GM21381 (cell line): Measurements from ENCODE around the gene NLRP11.
"Not testable (repeated sequence)": the region's sequence is repeated elsewhere in the genome, so short reads cannot be mapped to it uniquely, and the experiment has no call there.

Experiments
- ATAC-seq: cut with Tn5 transposase; IDR thresholded peaks from one replicate; pipeline ENCODE4 v1.9.1; 2021; ENCODE audit warnings: mild to moderate bottlenecking, moderate library complexity; ENCODE audit not compliant: unreplicated experiment

The NLRP11 gene

GRCh38 chr19:55781112-55781511, 50.7 kb downstream of the NLRP11 start:
- ATAC-seq = no peak

- no peak for ATAC-seq
Observed at GRCh38 chr19:55778331-55778730, 53.5 kb downstream of the NLRP11 start.

DNA sequence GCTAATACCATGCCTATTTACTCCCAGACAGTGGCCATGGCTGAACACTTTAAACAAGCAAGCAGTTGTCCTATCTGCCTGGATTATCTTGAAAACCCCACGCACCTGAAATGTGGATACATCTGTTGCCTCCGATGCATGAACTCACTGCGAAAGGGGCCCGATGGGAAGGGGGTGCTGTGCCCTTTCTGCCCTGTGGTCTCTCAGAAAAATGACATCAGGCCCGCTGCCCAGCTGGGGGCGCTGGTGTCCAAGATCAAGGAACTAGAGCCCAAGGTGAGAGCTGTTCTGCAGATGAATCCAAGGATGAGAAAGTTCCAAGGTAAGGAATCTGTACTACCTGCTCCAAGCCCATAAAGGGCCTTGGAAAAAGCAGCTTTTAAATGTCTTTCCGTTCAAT, 54.3 kb downstream of the NLRP11 start:
- no peak for ATAC-seq

DNA sequence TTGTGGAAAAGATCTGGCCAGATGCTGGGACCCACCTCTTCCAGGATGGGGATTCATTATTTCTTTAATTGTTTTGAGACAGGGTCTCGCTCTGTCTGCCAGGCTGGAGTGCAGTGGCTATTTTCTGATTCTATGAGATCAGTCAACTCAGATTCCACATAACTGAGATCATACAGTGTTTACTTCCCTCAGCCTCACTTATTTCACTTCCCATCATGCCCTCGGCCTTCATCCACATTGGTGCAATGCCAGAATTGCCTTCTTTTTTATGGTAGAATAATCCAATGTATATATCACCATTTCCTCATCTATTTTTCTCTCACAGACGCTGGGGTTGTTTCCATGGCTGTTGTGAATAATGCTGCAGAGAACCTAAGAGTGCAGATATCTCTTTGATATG, 62.2 kb downstream of the NLRP11 start:
- ATAC-seq = not testable (repeated sequence)

GRCh38 chr19:55768818-55769217, 63.0 kb downstream of the NLRP11 start, which contains the start of gene RFPL4AL1:
TSS of gene RFPL4AL1 (plus strand) at chr19:55769118. CDS start at chr19:55771805, 2,687 bp downstream.
- ATAC-seq = not testable (repeated sequence)

DNA sequence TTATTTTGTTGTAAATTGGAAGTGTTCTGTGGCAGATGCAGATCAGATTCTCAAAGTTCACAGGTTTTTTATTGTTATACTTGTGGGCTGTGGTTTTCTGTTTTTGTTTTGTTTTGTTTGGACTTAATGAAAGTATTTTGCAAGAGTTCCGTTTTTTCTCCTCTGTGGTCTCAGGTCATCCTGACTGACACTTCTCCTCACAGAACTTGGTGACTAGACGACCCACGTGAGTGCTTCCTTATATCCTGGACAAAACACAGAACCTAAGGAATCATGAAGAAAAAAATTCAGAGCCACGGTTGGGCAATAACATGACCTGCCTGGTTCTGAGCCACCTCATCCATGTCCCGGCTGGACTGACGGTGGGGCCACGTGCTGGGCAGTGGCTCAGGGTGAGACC, 65.3 kb downstream of the NLRP11 start:
- ATAC-seq = no peak

DNA sequence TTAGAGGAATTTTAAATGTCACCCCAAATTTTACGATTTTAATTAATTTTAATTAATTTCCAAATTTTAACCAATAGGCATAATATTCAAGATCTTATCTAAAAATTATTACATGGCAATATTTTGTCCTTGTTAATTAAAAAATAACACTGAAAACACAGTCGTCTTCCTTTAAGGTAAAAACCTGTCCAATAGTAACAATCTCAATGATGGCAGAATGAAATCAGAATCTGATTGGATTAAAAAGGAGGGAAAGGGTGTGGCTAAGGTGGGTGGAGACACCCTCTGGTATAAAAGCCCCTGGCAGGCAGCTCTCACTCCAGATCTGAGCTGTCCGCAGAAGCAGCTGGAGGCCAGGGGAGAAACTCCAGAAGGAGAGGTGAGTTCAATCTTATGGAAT, 73.0 kb downstream of the NLRP11 start, which contains the start of gene RFPL4A:
Gene RFPL4A (plus strand): TSS at position 301 of the 400 bp plus-strand sequence. CDS start 2,704 bp downstream, outside the sequence.
- not testable (repeated sequence) for ATAC-seq

GRCh38 chr19:55756808-55757207, 75.0 kb downstream of the NLRP11 start:
- ATAC-seq = not testable (repeated sequence)

GRCh38 chr19:55753401-55753800, 78.4 kb downstream of the NLRP11 start:
- ATAC-seq = no peak

GRCh38 chr19:55750715-55751114, 81.1 kb downstream of the NLRP11 start:
- no peak for ATAC-seq

DNA sequence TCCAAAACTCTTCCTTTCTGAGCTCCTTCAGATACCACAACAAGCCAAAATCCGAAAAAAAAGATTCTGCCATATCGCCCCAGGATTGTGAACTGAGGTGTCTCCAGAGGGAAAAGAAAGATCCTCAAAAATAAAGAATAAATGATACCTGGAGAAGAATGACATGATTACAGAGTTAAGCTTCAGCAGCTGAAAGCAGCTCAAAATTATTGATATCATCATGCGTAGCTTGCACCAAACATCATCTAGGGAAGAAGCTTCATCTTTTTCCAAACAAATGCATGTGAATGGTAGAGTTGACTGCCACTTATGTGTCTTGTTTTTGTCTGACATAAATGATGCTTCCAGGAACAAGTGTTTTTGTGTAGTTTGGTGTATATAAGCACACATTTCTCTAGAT, 93.5 kb downstream of the NLRP11 start, which contains the start of gene NLRP9:
Gene NLRP9 (minus strand): TSS at position 101 of the 400 bp plus-strand sequence. CDS start 28 bp downstream, at position 73.
- ATAC-seq = no peak
